Measurements from ENCODE around the gene AGO1. TPM values are rescaled to one million over a fixed set of nuclear protein-coding genes. Genes with fewer than 3 reads are reported as not detected.

The AGO1 gene
- total RNA-seq, 1 experiment from 2014 or later, result 36.2 TPM

- Histone ChIP-seq H3K27me3 (ENCODE audit: insufficient read depth, low read length) (no peaks in the 10 kb centered on the region), H2AFZ (ENCODE audit: low read depth, low read length, poor library complexity, severe bottlenecking) (no peak overlapping the region), H3K79me2 (ENCODE audit: insufficient read depth, low read length) (no peaks in the 10 kb centered on the region), H3K36me3 (ENCODE audit: control insufficient read depth in 1 of 2, insufficient read depth in 2 of 2, low read length in 2 of 2) (no peaks in the 10 kb centered on the region), H3K4me3 (replicated peaks in 1 of 2; ENCODE audit: low read depth in 1 of 2, low read length in 2 of 2) (no peak overlapping the region), H3K27ac (ENCODE audit: low read depth, low read length) (no peak overlapping the region), H3K9me3 (ENCODE audit: control insufficient read depth in 1 of 2, insufficient read depth in 1 of 2, low read depth in 1 of 2, low read length in 2 of 2) (no peaks in the 10 kb centered on the region), H3K4me1 (ENCODE audit: control insufficient read depth in 1 of 2, insufficient read depth in 2 of 2, low read length in 2 of 2) (no peaks in the 10 kb centered on the region), H4K20me1 (ENCODE audit: insufficient read depth) (no peaks in the 10 kb centered on the region), H3K9me2 (ENCODE audit: insufficient read depth) (no peaks in the 10 kb centered on the region), H3K9ac (ENCODE audit: low read length) (no peak overlapping the region), H3K4me2 (ENCODE audit: low read length) (no peak overlapping the region)
- ChIA-PET CTCF (no interaction called here), POLR2A (no interaction called here), RAD21 (ENCODE audit: low non-redundant PET in 1 of 2, low total read pairs in 2 of 2, uncharacterized antibody in 2 of 2, unreplicated experiment in 2 of 2) (no interaction called here)
- no peak for TF ChIP-seq EZH2phosphoT487 (IDR thresholded peaks at IDR 0.05; ENCODE audit: borderline replicate concordance)
- TF ChIP-seq JUND (IDR thresholded peaks at IDR 0.05), result no peak
- ATAC-seq, result no peak
- no TSS peak for BruUV-seq (replicated peaks)
- no peak for DNase-seq (ENCODE audit: low read depth, low spot score)
- intact Hi-C loops (cut with micrococcal nuclease), result no loop called here
Observed at GRCh38 chr1:35860696-35861095, 22.3 kb upstream of the AGO1 start.

GRCh38 chr1:35863136-35863535, 19.9 kb upstream of the AGO1 start:
- ChIA-PET POLR2A (interaction anchor here (1.4 kb wide), 1 partner anchor 68 kb away, joined by 3 read pairs; the partner anchor contains the start of gene AGO3), RAD21 (ENCODE audit: low non-redundant PET in 1 of 2, low total read pairs in 2 of 2, uncharacterized antibody in 2 of 2, unreplicated experiment in 2 of 2) (no interaction called here), CTCF (no interaction called here)
- H3K9ac ChIP-seq (ENCODE audit: low read length), result no peak overlapping the region
- no peaks in the 10 kb centered on the region for H3K27me3 ChIP-seq (ENCODE audit: insufficient read depth, low read length)
- TF ChIP-seq REST (IDR thresholded peaks at IDR 0.05; ENCODE audit: low read depth), result no peak
- TF ChIP-seq ZNF274 (IDR thresholded peaks at IDR 0.05; ENCODE audit: low read depth, low read length), result no peak
- TF ChIP-seq EZH2 (IDR thresholded peaks at IDR 0.05), result no peak
- no peak for TF ChIP-seq FOSL1 (IDR thresholded peaks at IDR 0.05; ENCODE audit: low read depth)
- TF ChIP-seq CBX3 (IDR thresholded peaks at IDR 0.05; ENCODE audit: low read depth), result no peak
- H3K4me1 ChIP-seq (ENCODE audit: control insufficient read depth in 1 of 2, insufficient read depth in 2 of 2, low read length in 2 of 2), result no peaks in the 10 kb centered on the region
- no TSS peak for BruUV-seq (replicated peaks)
- no peaks in the 10 kb centered on the region for H3K9me2 ChIP-seq (ENCODE audit: insufficient read depth)
- H3K27ac ChIP-seq (ENCODE audit: low read depth, low read length), result no peak overlapping the region
- no peaks in the 10 kb centered on the region for H3K36me3 ChIP-seq (ENCODE audit: control insufficient read depth in 1 of 2, insufficient read depth in 2 of 2, low read length in 2 of 2)
- H3K4me2 ChIP-seq (ENCODE audit: low read length), result no peak overlapping the region
- H3K79me2 ChIP-seq (ENCODE audit: insufficient read depth, low read length), result no peaks in the 10 kb centered on the region
- no peak overlapping the region for H2AFZ ChIP-seq (ENCODE audit: low read depth, low read length, poor library complexity, severe bottlenecking)
- H3K9me3 ChIP-seq (ENCODE audit: control insufficient read depth in 1 of 2, insufficient read depth in 1 of 2, low read depth in 1 of 2, low read length in 2 of 2), result no peaks in the 10 kb centered on the region
- ATAC-seq (no peak), DNase-seq (ENCODE audit: low read depth, low spot score) (no peak)
- intact Hi-C loops (cut with micrococcal nuclease), result no loop called here
- no peaks in the 10 kb centered on the region for H4K20me1 ChIP-seq (ENCODE audit: insufficient read depth)
- no peak overlapping the region for H3K4me3 ChIP-seq (replicated peaks in 1 of 2; ENCODE audit: low read depth in 1 of 2, low read length in 2 of 2)

All from HCT116 (cell line).